CD4-positive, alpha-beta T cell (primary cell): ENCODE results near the gene PRIMA1. TPM values are rescaled to one million over a fixed set of nuclear protein-coding genes. Genes with fewer than 3 reads are reported as not detected.

Experiments used
- ATAC-seq: fragments of 200-7000 bp; cut with Tn5 transposase; one replicate; pipeline ENCODE4 v1.10.0; 2022; ENCODE audit warnings: mild to moderate bottlenecking; ENCODE audit not compliant: poor library complexity
- CTCF ChIA-PET: fragments of 350-600 bp; sonication (Branson Sonifier 250); formaldehyde crosslinking; loops from one replicate; lab custom pipeline; 2021; ENCODE audit warnings: antibody characterized with exemption, inconsistent platforms; lab: Charles Lee
- POLR2A ChIA-PET: fragments of 350-600 bp; sonication (Branson Sonifier 250); formaldehyde crosslinking; loops from one replicate; lab custom pipeline; 2021; ENCODE audit warnings: antibody characterized with exemption, inconsistent platforms; lab: Charles Lee
- DNase-seq, 14 experiments: peaks; one replicate each; pipeline ENCODE4 v3.0.0-alpha.2; 2013 to 2020; ENCODE audit warnings: mixed read lengths in 2 of 14
- H3K27ac ChIP-seq, 2 donors: one replicate each; pipeline versions ENCODE4 v1.5.1 to v1.7.0; 2013; ENCODE audit warnings: low read length in 2 of 2, low read depth in 1 of 2, mild to moderate bottlenecking in 1 of 2
- H3K27me3 ChIP-seq, 2 experiments: 1 replicate in 1 of 2; 2 replicates in 1 of 2; pipeline versions ENCODE4 v1.6.1 to v1.7.0; 2013; ENCODE audit warnings: low read length in 2 of 2, control low read depth in 1 of 2, mild to moderate bottlenecking in 1 of 2, moderate library complexity in 1 of 2; ENCODE audit not compliant: insufficient read depth in 2 of 2, control insufficient read depth in 1 of 2
- H3K36me3 ChIP-seq: one replicate; pipeline ENCODE4 v1.6.1; 2013; ENCODE audit warnings: low read length, control low read depth; ENCODE audit not compliant: insufficient read depth
- H3K4me1 ChIP-seq: one replicate; pipeline ENCODE4 v1.6.1; 2013; ENCODE audit warnings: low read length, control low read depth; ENCODE audit not compliant: insufficient read depth
- H3K4me3 ChIP-seq: one replicate; pipeline ENCODE4 v1.5.1; 2013; ENCODE audit warnings: mild to moderate bottlenecking, low read length, moderate library complexity
- H3K9me3 ChIP-seq, 2 experiments: 1 replicate in 1 of 2; 2 replicates in 1 of 2; pipeline versions ENCODE4 v1.6.1 to v1.7.0; 2013; ENCODE audit warnings: low read length in 2 of 2, mild to moderate bottlenecking in 2 of 2, control low read depth in 1 of 2, moderate library complexity in 1 of 2; ENCODE audit not compliant: control insufficient read depth in 1 of 2, insufficient read depth in 1 of 2
- H3K27ac Mint-ChIP-seq: one replicate; pipeline ENCODE4 v1.8.0; 2020; ENCODE audit warnings: mixed read lengths
- H3K27me3 Mint-ChIP-seq: one replicate; pipeline ENCODE4 v1.8.0; 2021; ENCODE audit warnings: mixed read lengths
- H3K36me3 Mint-ChIP-seq: one replicate; pipeline ENCODE4 v1.8.0; 2021; ENCODE audit warnings: low read depth, mixed read lengths
- H3K4me1 Mint-ChIP-seq: one replicate; pipeline ENCODE4 v1.8.0; 2021; ENCODE audit warnings: low read depth, mixed read lengths
- H3K4me3 Mint-ChIP-seq: one replicate; pipeline ENCODE4 v1.8.0; 2020; ENCODE audit warnings: mild to moderate bottlenecking, mixed read lengths
- H3K9me3 Mint-ChIP-seq: one replicate; pipeline ENCODE4 v1.8.0; 2020; ENCODE audit warnings: mixed read lengths
- CTCF ChIP-seq: fragments of 200-600 bp; IDR thresholded peaks from one replicate; pipeline ENCODE4 v1.8.0; 2022; ENCODE audit warnings: antibody characterized with exemption, mild to moderate bottlenecking
- intact Hi-C, 2 experiments: fragments of 100-400 bp; cut with DNase I in 1 of 2; cut with micrococcal nuclease in 1 of 2; formaldehyde crosslinking; loops; one replicate each; pipeline versions ENCODE4 v1.15.1 to v1.9.0; 2023 to 2025; cut with DNase I, micrococcal nuclease
- total RNA-seq, 174 experiments: library from RNA in 2 of 174; stranded (reverse) in 2 of 174; gene quantifications; one replicate each; pipeline ENCODE4 v1.2.3 and lab custom pipeline; 2021 to 2026

The PRIMA1 gene
- total RNA-seq, 2 experiments from 2014 or later = not detected

GRCh38 chr14:93727917-93728650, 60.2 kb downstream of the PRIMA1 start:
- Histone ChIP-seq H3K4me1 (no peaks in the 10 kb centered on the region), H3K4me3 (no peak overlapping the region), H3K27ac (no peak overlapping the region), H3K36me3 (no peaks in the 10 kb centered on the region), H3K27me3 (no peaks in the 10 kb centered on the region), H3K9me3 (peaks cover 0 to 6% of the 10 kb centered on the region in 2 experiments)
- intact Hi-C loops = no loop called here
- Mint-ChIP-seq H3K27ac (no peak overlapping the region), H3K4me3 (no peak overlapping the region), H3K36me3 (no peaks in the 10 kb centered on the region), H3K27me3 (no peaks in the 10 kb centered on the region), H3K4me1 (no peaks in the 10 kb centered on the region), H3K9me3 (no peaks in the 10 kb centered on the region)
- CTCF ChIA-PET = no interaction called here
- POLR2A ChIA-PET = no interaction called here
- no peak for TF ChIP-seq CTCF
- DNase-seq = no peak
- ATAC-seq = no peak

DNA sequence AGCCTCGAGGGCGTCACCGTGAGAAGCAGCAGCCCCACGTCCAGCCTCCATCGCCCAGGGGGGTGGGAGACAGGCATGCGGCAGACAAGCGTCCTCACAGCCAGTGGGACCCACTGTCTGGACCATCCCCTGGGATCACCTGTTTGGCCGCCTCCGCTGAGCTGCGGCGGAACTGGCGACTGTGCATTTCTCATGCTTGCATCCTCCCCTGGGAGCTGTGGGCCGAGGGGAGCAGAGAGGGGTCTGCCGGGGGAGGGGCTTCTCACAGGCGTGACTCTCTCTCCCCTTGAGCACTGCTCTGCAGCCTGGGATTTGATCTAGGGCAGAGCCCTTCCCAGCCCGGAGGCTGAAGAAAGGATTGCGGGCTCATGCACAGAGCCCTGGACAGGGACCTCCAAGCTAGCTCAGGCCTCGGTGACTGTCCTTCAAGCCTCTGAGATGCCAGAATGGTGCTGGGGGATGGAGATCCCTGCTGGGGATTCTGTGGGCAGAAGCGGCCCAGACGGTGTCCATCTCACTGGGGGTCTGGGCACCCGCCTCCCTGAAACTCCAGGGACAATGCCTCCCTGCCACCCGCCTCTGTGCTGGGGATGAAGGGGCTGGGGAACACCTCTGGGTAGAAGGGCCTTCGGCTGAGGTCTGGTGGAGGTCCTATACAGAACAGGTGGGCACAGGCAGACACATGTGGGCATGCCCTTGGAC, 61.1 kb downstream of the PRIMA1 start:
- ChIA-PET POLR2A (no interaction called here), CTCF (no interaction called here)
- DNase-seq (no peak), ATAC-seq (no peak)
- Mint-ChIP-seq H3K27me3 (no peaks in the 10 kb centered on the region), H3K4me3 (no peak overlapping the region), H3K27ac (no peak overlapping the region), H3K9me3 (no peaks in the 10 kb centered on the region), H3K4me1 (no peaks in the 10 kb centered on the region), H3K36me3 (no peaks in the 10 kb centered on the region)
- Histone ChIP-seq H3K4me3 (no peak overlapping the region), H3K36me3 (no peaks in the 10 kb centered on the region), H3K9me3 (no peaks in the 10 kb centered on the region), H3K4me1 (no peaks in the 10 kb centered on the region), H3K27ac (no peak overlapping the region), H3K27me3 (no peaks in the 10 kb centered on the region)
- TF ChIP-seq CTCF = no peak
- intact Hi-C loops = no loop called here

DNA sequence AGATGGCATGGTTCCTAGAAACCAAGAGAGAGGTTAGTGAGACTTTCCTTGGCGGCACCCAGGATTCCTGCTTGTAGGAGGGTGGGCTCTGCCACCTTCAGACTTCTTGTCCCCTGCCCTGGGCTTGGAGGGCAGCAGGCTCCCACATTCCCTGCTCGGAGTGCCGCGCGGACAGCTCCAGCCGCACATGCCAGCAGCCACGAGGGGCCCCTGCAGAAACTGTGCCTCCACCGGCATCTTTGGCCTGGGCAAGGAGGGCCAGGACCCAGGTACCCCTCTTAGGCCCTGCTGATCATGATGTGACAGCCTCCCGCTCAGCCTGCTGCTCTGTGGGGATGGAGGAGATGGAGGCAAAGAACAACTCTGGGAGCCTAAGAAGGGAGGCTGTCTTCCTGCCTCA, 62.3 kb downstream of the PRIMA1 start:
- Mint-ChIP-seq H3K4me1 (no peaks in the 10 kb centered on the region), H3K4me3 (no peak overlapping the region), H3K9me3 (peaks cover 4% of the 10 kb centered on the region), H3K36me3 (no peaks in the 10 kb centered on the region), H3K27ac (no peak overlapping the region), H3K27me3 (no peaks in the 10 kb centered on the region)
- no peaks in the 10 kb centered on the region for H3K4me1 ChIP-seq
- ChIA-PET POLR2A (no interaction called here), CTCF (no interaction called here)
- ATAC-seq (no peak), DNase-seq (no peak)
- intact Hi-C loops = no loop called here
- no peak overlapping the region for H3K27ac ChIP-seq
- no peaks in the 10 kb centered on the region for H3K36me3 ChIP-seq
- no peak overlapping the region for H3K4me3 ChIP-seq
- no peaks in the 10 kb centered on the region for H3K27me3 ChIP-seq
- no peak for TF ChIP-seq CTCF
- peaks cover 0 to 3% of the 10 kb centered on the region in 2 experiments for H3K9me3 ChIP-seq
